PC-9 (cell line): ENCODE results near the gene SPATA2.
"Not testable (repeated sequence)": the region's sequence is repeated elsewhere in the genome, so short reads cannot be mapped to it uniquely, and the experiment has no call there.

Source experiments
- CTCF ChIP-seq: fragments of 200-600 bp; sonication (generic); conservative IDR thresholded peaks from 2 replicates; pipeline ENCODE4 v1.6.1; 2017; ENCODE audit warnings: mixed run types, antibody characterized with exemption, mild to moderate bottlenecking, moderate library complexity
- EZH2 ChIP-seq: fragments of 200-600 bp; sonication (generic); IDR thresholded peaks from 2 replicates; pipeline ENCODE4 v1.8.0; 2017; ENCODE audit warnings: antibody characterized with exemption, low read depth

GRCh38 chr20:49957089-49957938 lies 42.0 kb upstream of the SPATA2 start:
- TF ChIP-seq CTCF, EZH2: not testable (repeated sequence)
